ENCODE measurements around the gene ACOT7. TPM values are rescaled to one million over a fixed set of nuclear protein-coding genes. Genes with fewer than 3 reads are reported as not detected.

Gene ACOT7
- total and polyA plus RNA-seq, 2 donors from 2014 or later: 23.0 to 135 TPM

- intact Hi-C loops (cut with DNase I): loop anchor here (10.0 kb wide), 1 partner anchor 93 kb away; no protein-coding TSS in a partner anchor
- Histone ChIP-seq H3K4me3 (ENCODE audit: low read length in 3 of 3) (no peak overlapping the region), H3K36me3 (ENCODE audit: control insufficient read depth in 2 of 3, insufficient read depth in 3 of 3, low read length in 3 of 3) (no peaks in the 10 kb centered on the region), H3K4me1 (ENCODE audit: control insufficient read depth in 2 of 3, insufficient read depth in 2 of 3, low read depth in 1 of 3, low read length in 3 of 3) (peaks cover 0 to 12% (median 6%) of the 10 kb centered on the region in 3 donors), H3K27me3 (ENCODE audit: control insufficient read depth, insufficient read depth, low read length) (no peaks in the 10 kb centered on the region), H3K9ac (ENCODE audit: low read length in 3 of 3) (no peak overlapping the region), H3K27ac (ENCODE audit: low read depth in 2 of 2, low read length in 2 of 2) (no peak overlapping the region), H3K9me3 (ENCODE audit: control insufficient read depth in 2 of 3, insufficient read depth in 1 of 3, low read length in 3 of 3) (no peaks in the 10 kb centered on the region)
- DNase-seq (peak in 3 of 5 donors; percentile 53 to 60 (median 55)), FAIRE-seq (no peak)
- peak; percentile 60 for TF ChIP-seq CTCF (IDR thresholded peaks at IDR 0.05; ENCODE audit: borderline replicate concordance, extremely low read depth, insufficient read depth)
Measured at GRCh38 chr1:6347641-6348487, 45.7 kb downstream of the ACOT7 start.

- FAIRE-seq: no peak
- intact Hi-C loops (cut with DNase I): loop anchor here (10.0 kb wide), 1 partner anchor 91 kb away; no protein-coding TSS in a partner anchor
Measured at GRCh38 chr1:6345460-6345859, 48.1 kb downstream of the ACOT7 start.

GRCh38 chr1:6345009-6345408 is 48.6 kb downstream of the ACOT7 start:
- no peak overlapping the region for H3K27ac ChIP-seq (ENCODE audit: low read depth in 2 of 2, low read length in 2 of 2)
- no peaks in the 10 kb centered on the region for H3K27me3 ChIP-seq (ENCODE audit: control insufficient read depth, insufficient read depth, low read length)
- intact Hi-C loops (cut with DNase I): loop anchor here (10.0 kb wide), 1 partner anchor 90 kb away; no protein-coding TSS in a partner anchor
- no peaks in the 10 kb centered on the region for H3K9me3 ChIP-seq (ENCODE audit: control insufficient read depth in 2 of 3, insufficient read depth in 1 of 3, low read length in 3 of 3)
- no peak overlapping the region for H3K4me3 ChIP-seq (ENCODE audit: low read length in 3 of 3)
- H3K4me1 ChIP-seq (ENCODE audit: control insufficient read depth in 2 of 3, insufficient read depth in 2 of 3, low read depth in 1 of 3, low read length in 3 of 3): peaks cover 0 to 3% (median 0%) of the 10 kb centered on the region in 3 donors
- no peak for TF ChIP-seq CTCF (IDR thresholded peaks at IDR 0.05; ENCODE audit: borderline replicate concordance, extremely low read depth, insufficient read depth)
- DNase-seq: no peak
- no peak overlapping the region for H3K9ac ChIP-seq (ENCODE audit: low read length in 3 of 3)
- no peaks in the 10 kb centered on the region for H3K36me3 ChIP-seq (ENCODE audit: control insufficient read depth in 2 of 3, insufficient read depth in 3 of 3, low read length in 3 of 3)
- FAIRE-seq: no peak

More at GRCh38 chr1:6345460-6345859, 48.1 kb downstream of the ACOT7 start:
- Histone ChIP-seq H3K36me3 (ENCODE audit: control insufficient read depth in 2 of 3, insufficient read depth in 3 of 3, low read length in 3 of 3) (no peaks in the 10 kb centered on the region), H3K4me3 (ENCODE audit: low read length in 3 of 3) (no peak overlapping the region), H3K4me1 (ENCODE audit: control insufficient read depth in 2 of 3, insufficient read depth in 2 of 3, low read depth in 1 of 3, low read length in 3 of 3) (peaks cover 0 to 6% (median 0%) of the 10 kb centered on the region in 3 donors), H3K9me3 (ENCODE audit: control insufficient read depth in 2 of 3, insufficient read depth in 1 of 3, low read length in 3 of 3) (no peaks in the 10 kb centered on the region), H3K27ac (ENCODE audit: low read depth in 2 of 2, low read length in 2 of 2) (no peak overlapping the region), H3K27me3 (ENCODE audit: control insufficient read depth, insufficient read depth, low read length) (no peaks in the 10 kb centered on the region), H3K9ac (ENCODE audit: low read length in 3 of 3) (no peak overlapping the region)
- DNase-seq: no peak
- no peak for TF ChIP-seq CTCF (IDR thresholded peaks at IDR 0.05; ENCODE audit: borderline replicate concordance, extremely low read depth, insufficient read depth)

Measured in kidney (tissue), 14 donors.